DND-41 (cell line): ENCODE results near the gene ILDR2.

Experiments
- CTCF ChIP-seq: IDR thresholded peaks from 2 replicates; pipeline ENCODE4 v1.5.1; 2012; ENCODE audit warnings: borderline replicate concordance, low read length, moderate library complexity, mild to moderate bottlenecking; ENCODE audit not compliant: poor library complexity, severe bottlenecking; ENCODE audit errors: extremely low read depth
- EZH2 ChIP-seq: IDR thresholded peaks from 3 replicates; pipeline ENCODE4 v1.6.1; 2012; ENCODE audit warnings: borderline replicate concordance, low read depth, mild to moderate bottlenecking, moderate library complexity, low read length, inconsistent platforms; ENCODE audit not compliant: severe bottlenecking

DNA sequence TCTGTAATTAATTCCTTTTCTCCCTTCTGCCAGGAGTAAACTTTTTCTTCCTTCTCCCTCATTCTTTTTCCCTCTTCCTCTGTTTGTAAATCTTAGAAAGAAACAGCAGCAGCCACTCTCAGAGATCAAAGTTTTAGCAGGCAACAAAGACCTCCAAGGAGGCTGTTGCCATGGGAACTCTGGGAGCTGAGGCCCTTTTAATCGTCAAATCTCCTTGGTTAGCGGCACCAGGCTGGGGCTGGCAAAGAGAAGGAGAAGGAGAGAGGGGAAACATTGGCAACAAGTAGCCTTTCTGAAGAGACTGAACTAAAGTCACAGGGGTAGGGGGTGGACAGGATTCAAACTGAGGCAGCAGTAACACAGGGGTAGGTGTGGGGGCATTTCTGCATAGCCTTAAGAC, 25.2 kb downstream of the ILDR2 start:
- TF ChIP-seq CTCF, result no peak
- no peak for TF ChIP-seq EZH2
